Stimulated activated CD4-positive, alpha-beta T cell treated with anti-CD3 and anti-CD28 coated beads, Interleukin-15, amount 100 ng/mL, for 24 hours (primary cell): ENCODE results near the gene PDLIM3.
"Not testable (repeated sequence)": the region's sequence is repeated elsewhere in the genome, so short reads cannot be mapped to it uniquely, and the experiment has no call there.

Experiments used
- DNase-seq: peaks from one replicate; pipeline ENCODE4 v3.0.0-alpha.2; 2020

Gene PDLIM3

DNA sequence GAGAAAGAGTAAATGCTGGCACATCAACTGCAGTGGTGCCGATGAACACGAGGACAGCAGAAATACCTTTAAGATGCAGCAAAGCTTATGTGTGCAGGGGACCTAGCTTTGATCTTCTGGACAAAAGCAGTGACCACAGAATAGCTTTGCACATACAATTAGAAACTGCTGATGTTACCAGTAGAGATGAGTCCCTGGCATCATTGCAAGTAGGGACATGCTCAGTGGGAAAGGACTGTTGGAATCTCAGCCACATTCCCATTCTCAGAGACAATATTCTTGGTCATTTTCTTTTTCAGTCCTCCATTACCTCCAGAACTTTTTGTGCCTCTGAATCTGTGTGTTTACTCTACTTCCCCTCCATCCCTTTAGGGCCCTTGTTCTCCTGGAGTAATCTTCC is 16.9 kb upstream of the PDLIM3 start:
- DNase-seq: no peak

DNA sequence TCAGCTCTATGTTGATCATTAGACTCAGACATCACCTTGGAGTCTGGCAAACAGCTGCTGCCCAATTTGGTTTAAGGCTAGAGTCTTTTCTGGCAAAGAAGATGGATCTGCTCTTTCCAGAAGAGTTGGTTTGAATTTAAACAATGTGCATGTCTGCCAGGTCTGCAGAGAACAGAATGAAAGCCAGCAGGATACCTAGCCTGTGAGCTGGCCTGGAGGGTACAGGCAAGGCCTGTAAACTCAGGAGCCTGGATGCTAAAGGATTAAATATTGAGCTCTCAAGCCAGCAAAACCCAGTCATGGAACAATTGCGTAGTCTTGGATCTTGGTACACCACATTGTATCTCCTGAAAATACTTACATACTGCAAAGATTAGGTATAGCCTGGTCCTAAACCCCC is 15.6 kb upstream of the PDLIM3 start:
- no peak for DNase-seq

DNA sequence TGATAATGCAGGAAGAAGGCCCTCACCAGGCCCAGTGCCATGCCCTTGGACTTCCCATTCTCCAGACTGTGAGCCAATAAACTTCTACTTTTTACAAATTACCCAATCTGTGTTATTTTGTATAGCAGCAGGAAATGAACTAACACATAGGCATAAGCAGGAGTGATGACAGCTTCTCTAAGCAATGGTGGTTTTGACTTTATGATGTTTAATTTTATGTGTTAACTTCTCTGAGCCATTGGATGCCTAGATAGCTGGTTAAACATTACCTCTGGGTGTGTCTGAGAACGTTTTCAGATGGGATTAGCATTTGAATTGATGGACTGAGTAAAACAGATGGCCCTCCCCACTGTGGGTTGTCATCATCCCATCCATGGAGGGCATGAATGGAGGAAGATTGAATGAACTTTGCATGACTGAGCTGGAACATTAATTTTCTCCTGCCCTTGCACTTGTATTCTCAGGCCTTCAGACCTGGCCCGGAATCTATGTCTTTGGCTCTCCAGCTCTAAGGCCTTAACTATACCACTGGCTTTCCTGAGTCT is 13.9 kb upstream of the PDLIM3 start:
- DNase-seq: no peak

DNA sequence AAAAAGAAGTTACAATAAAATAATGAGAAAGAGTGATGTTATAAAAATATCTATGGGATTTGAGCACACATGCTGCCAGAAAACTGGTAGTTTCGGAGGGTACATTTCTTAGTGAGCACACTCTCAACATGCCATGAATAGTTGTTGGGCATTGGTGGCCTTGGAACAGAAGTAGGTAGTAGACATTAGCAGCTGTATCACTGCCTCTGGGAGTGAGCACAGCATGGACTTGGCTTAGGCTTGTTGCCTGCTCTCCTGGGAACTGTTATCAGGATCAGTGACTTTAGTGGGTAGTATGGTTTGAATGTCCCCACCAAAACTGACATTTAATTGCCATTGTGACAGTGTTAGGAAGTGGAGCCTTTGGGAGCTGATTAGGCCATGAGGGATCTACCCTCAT is 13.3 kb upstream of the PDLIM3 start:
- no peak for DNase-seq

DNA sequence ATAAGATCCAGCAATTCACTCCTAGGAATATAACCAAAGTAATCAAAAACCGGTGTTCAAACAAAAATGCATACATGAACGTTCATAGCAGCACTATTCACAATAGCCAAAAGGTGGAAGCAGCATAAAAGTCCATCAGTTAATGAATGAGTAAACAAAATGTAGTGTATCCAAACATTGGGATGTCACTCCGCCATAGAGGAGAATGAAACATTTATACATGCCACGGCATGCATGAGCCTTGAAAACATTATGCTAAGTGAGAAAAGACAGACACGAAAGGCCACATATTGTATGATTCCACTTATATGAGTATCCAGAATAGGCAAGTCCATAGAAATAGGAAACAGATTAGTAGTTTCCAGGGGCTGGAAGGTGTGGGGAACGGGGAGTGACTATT is 11.0 kb upstream of the PDLIM3 start:
- no peak for DNase-seq

DNA sequence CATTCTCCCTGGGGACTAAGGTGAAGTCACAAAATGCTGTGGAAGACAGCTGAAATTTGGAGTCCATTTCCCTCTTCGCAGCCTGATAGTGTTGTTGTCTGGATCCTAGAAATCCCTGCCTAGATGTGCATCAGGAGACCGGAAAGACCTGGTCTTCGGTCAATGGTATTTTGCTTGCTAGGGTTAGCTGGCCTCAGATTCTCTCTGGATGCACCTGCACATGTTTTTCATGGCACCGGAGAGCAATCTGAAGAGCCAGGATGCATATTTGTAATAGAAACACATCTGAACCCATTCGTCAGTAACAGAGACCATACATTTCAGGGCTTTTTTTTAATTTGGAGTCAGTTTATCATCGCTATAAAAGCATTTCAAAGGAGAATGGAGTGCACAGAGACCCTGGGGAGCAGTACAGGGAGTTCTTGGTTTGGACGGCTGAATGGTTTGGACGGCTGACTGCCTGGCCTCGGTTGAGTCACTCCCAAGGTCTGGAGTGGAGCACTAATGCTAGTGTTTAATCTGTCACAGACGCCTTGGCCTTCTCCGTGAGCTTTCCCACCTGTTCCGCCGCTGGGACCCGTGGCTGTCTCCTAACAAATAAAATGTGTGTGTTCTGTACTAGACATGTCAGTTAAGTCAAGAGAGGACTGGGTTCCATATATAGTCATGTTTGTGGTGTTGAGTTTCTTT is 7.5 kb upstream of the PDLIM3 start:
- DNase-seq: no peak

DNA sequence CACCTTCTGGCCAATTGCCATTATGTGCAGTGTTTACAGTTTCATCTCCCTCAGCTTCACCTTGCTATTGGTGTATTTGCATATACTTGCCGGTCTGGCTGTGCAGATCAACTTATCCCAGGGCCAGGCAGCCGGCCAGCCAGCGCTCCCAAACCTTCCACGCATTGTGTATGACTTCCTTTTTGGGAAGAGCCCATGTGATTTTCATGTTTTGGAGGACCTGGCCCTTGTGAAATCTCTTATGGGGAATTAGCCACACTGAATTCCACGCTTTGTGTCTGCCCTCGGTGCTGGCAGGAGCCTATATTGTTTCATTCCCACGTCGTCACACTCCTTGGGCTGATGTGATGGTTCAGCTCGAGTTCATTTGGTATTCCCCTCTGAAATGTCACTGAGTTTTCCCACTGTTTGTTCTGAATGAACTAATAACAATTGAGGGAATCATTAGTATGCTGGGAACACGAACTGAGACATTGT is 6.0 kb upstream of the PDLIM3 start:
- DNase-seq: no peak

DNA sequence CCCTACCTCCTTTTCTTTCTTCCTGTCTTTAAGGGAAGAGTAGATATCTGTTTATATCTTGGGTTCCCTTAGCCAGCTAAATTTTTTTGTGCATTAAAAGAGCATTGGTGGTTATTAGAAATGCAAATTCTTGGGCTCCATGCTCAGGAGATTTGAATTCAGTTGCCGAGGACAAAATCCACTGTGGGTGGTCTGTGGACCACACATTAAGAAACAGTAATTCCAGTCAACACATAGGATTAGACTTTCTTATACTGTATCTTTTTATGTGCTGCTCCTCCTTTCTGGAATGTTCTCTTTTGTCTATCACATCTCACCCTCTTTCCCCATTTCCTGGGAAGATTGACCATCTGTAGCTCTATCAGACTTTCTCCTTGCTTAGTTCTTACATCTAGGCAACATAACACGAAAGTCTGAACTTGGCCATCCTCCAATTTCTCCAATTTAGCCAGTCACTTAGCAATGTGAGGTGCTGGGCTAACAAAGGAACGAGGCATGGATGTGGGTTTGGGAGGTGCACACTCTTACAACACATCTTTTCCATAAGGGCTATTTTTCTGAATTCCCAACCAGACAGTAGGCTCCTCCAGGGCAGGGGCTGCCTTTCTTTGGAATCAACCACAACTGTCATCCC is 5.3 kb upstream of the PDLIM3 start:
- no peak for DNase-seq

DNA sequence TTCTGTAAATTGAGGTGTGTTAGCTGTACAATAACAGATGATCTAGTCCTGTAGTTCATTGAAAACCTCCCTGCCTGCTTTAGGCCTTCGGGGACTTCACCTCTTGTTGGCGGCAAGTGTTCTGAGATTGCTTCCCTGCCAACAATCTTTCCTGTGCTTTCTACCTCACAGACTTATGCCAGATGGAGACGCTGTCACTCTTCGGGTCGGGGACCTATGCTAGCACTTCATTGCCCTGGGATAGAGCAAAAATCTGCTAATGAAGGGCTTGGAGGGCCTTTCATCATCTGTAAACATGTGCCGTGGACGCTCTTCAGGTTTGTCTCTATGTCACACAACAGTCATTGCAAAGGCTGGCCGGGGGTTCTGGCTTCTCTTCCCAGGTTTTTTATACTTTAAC is 4.7 kb upstream of the PDLIM3 start:
- DNase-seq: no peak

DNA sequence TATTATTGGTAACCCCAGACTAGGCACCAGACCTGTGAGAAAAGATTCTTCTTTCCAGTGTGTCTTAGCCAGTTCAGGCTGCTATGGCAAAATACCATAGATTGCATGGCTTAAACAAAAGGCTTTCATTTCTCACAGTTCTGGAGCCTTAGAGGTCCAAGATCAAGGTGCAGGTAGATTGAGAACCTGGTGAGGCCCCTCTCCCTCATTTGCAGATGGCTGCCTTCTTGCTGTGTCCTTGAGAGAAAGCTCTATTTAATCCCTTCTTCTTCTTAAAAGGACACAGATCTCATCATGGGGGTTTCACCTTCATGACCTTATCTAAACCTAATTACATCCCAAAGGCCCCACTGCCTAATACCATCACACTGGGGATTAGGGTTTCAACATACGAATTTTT is 3.5 kb upstream of the PDLIM3 start:
- no peak for DNase-seq

DNA sequence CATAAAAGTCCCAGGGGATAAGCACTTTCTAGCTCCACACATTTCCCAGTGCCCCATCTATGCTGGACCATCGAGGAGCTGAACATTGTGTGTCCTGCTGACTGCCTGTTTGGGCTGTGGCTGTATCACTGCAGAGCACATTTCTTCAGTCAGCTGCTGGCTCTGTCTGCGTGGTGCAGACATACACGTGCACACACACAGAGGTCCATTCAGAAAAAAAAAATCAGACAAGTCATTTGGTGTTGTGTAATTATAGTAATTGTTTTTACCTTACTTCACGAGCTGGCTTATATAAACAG is 1.1 kb upstream of the PDLIM3 start:
- DNase-seq: no peak

DNA sequence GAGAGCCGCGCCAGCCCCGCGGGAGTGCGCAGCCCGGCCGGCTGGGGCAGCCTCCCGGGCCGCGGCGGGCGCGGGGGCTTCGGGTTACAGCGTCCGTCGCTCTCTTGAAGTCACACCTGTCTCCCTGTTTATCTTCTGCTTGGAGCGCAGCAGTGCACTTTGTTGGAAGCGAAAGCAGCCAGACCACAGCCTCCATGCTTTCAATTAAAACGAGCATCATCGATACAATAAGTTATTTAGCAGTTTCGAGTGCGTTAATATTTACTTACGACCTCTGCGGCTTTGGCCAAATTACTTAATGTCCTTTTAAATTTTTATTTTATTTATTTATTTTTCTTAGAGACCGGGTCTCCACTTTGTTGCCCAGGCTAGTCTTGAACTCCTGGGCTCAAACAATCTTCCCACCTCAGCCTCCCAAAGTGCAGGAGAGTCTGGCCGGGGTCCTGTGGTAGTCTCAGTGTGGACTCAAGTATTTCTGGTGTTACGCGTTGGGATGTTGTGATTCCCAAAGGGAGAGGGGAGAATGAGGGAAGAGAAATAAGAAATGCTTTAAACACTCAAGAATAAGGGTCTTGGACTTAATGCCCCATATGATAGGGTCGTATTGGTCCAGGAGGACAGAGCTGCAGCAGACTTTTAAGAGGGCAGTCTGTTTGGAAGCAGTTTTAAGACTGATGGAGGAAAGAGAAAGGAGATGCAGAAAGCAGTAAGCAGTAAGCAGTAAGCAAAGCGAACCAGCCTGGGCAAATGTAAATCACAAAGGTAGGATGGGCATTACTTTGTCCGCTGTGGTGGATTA is 504 bp upstream of the PDLIM3 start:
- no peak for DNase-seq

DNA sequence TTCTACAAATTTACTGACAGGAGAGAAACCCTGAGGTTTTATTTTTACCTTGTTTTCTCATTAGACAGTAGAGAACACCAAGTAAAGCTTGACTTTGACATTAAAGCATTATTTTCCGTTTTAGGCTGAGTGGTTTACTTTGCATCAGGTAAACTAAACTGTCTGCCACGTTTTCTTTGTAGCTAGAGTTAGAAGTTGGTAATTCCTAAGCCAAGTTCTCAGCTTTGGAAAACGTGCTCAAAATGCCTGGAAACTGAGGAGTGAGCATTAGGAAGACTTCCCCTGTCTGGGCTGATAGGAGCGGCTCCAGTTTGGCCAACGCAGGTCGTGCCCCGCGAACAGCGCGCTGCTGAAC is 819 bp downstream of the PDLIM3 start:
- DNase-seq: no peak

DNA sequence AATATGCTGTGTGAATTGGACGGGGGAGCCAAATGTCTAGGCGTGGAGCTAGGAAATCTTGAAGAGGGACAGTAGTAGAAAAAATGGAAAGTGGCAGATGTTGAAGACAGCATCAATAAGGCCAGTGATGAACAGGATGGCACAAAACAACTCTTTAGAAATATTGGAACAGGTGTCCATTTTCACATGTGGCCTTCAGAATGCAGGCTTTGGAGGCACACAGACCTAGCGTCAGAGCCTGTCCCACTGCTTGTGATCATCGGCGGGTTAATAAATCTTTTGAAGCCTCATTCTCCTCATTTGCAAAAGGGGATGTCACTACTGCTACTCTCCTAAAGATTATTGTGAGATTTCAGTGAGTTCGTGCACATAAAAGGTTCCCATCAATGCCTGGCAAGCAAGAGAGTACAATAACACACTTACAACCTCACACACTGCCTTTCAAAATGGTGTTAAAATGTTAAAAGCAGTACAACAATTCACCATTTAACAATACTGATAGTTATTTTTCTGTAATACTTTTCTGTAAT is 2.4 kb downstream of the PDLIM3 start:
- no peak for DNase-seq

DNA sequence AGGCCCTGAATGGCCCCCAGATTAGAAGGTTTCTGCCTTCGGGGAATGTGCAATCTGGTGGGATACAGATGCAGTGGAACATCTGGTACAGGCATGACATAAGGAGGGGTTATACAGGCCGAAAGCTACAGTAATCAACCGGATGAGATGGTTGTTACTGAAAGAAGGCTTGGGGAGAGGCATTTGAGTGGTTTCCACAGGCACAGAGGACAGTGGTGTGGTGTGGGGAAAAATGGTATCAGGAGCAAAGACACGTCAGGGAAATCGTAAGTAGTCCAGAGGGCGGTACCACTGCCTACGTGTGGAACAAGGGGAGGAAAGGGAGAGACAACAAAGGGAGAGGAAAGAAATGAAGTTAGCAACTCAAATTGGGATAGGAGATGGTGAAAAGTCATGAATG is 3.0 kb downstream of the PDLIM3 start:
- DNase-seq: no peak

DNA sequence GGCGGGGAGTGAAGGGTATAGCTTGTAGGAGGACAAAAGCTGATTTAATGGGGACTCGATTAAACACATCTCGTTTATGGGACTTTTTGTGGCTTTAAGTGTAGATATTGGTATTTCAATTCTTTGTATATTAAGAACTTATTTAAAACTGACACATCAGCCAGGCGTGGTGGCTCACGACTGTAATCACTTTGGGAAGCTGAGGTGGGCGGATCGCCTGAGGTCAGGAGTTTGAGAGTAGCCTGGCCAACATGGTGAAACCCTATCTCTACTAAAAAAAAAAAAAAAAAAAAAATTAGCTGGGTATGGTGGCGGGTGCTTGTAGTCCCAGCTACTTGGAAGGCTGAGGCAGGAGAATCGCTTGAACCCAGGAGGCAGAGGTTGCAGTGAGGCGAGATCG is 3.7 kb downstream of the PDLIM3 start:
- not testable (repeated sequence) for DNase-seq

DNA sequence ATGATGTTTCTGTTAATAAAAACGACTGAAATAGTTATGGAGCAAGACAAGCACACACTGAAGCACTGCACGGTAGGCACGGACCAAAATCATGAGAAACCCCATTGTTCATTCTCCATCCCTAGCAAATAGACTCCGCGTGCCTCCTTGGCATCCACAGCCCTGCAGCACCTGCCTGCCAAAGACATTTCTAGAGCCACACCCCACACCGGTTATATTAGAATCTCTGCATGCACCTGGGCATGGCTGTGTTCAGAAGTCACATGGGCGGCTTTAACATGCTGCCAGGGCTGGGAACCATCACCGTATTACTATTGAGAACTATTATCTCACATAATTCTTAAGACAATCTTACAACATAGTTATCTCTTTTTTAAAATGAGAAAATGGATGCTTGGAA is 5.9 kb downstream of the PDLIM3 start:
- DNase-seq: no peak

DNA sequence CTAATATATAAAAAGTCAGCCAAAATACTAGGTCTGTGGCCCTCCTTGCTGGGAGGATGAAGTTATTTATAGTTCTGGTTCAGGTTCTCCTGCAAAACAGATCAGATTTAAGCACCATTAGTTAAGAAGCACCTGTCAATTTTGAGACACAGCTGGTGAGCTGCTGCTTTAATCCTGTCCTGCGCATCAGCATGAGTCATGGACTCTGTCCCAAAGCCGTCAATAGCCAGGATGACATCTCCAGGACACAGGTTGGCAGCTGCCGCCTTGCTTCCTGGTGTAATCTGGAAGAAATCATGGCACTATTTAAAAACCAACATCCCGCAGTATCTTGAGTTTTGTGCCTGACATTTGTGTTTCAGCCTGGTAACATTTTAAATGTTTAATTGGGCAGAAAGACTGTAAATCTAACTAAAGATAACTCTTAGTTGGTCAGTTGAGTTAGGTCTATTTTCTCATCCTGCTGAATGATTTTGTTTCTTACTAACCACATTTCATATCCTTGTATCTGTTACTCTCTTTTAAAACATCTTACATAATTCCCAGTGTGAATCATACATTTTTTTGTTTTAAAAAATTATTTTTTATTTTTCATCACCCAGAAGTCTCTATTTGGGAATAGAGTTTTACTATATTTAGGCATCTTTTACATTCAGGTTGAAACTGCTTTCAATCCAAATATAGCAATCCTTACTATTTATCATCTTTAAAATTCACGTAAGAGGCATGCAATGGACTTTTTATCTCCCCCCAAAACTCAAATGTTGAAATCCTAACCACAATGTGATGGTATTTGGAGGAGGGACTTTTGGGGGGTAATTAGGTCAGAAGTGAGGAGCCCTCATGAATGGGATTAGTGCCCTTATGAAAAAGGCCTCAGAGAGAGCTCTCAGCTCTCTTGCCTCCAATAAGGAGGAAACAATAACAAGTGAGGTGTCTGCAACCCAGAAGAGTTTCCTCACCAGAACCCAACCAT is 10.1 kb downstream of the PDLIM3 start:
- DNase-seq: no peak

DNA sequence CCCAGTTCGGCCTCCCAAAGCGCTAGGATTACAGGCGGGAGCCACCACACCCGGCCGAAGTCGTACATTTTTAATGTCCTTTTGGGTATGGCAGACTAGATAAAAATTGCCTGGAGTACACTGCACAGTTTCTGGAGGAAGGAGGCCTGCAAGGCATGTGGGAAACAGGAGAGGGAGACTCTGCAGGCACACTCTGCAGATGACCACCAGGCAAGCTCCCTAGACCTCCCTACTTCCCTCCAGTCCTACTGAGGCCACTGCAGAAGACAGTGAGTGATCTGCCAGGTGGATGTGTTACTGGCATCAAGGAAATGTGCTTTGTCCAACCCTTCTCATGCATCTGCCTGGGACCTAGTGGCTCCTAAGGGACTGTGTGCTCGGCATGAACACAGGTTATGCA is 11.4 kb downstream of the PDLIM3 start:
- no peak for DNase-seq

DNA sequence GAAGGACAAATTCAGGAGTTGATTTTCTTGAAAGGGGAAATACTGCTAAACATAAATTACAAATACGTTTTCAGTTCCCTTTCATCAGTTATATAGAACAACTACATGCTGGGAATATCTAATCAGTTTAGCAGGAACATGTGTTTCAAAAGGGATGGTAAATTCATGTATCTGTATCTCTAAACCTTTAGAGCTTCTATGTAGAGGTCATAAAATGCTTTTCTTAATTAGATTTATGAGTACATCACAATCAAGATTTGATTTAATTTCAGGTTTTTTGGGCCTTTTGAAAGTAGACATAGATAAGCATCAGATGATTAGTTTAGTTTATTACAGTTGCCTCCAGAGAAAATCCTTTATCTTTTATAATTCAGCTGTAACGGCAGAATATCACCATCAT is 12.9 kb downstream of the PDLIM3 start:
- DNase-seq: no peak

DNA sequence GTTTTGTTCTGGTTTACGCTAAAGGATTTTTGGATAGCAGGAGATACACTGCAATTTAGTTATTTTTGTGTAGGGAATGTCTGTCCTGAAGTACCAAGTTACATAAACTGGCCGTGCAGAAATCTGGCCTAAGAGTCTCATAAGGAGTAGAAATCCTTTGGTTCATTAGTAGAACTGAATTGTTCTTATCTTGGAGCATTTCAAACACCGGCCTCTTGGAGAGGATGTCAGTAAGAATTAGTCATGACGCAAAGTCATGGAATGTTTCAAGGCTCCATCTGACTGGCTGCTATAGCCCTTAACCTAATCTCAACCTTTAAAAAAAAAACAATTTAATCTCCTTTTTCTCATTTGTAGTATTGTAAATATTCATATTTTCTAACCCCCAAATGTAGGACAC is 15.2 kb downstream of the PDLIM3 start:
- no peak for DNase-seq

DNA sequence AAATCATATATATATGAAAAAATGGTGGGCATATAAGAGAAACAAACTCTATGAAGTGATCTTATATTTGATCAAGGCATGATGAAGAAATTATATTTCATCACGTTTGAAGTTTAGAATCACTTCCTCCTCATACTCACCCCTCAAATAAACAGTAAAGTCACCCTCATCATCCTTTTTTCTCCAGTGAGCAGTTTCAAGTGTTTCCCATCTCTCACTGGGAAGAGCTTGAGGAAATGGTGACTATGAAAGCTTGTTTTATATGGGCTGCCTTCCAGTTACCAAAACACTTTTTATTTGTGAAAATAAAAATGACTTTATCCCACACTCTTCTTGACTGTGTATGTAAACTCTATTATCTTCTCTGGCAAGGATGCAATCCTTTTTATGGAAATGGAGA is 16.8 kb downstream of the PDLIM3 start:
- no peak for DNase-seq

DNA sequence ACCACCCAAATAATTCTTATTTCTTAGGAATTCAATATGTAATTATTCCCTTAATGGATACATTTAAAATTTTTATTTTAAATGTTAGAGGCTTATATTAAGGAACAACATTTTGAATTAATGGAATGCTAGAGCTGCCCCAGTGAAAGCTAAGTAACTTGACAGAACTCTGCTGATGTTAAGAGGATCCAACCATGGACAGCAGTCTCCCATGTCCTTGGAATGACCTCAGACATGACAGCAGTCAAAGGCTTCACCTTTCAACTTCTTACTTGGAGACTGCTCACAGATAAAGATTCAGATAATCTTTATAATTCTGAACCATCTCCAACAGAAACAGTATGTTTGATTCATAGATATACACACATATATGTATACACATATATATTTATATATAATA is 17.2 kb downstream of the PDLIM3 start:
- no peak for DNase-seq
